Measurements from ENCODE around the gene SMIM9.

SMIM9 gene

GRCh38 chrX:154793084-154793795 is 41.2 kb downstream of the SMIM9 start:
- DNase-seq (ENCODE audit: low read depth), result no peak
- H3K4me3 ChIP-seq (ENCODE audit: control insufficient read depth, low read depth, low read length), result no peak overlapping the region
- TF ChIP-seq, protein P1, sequence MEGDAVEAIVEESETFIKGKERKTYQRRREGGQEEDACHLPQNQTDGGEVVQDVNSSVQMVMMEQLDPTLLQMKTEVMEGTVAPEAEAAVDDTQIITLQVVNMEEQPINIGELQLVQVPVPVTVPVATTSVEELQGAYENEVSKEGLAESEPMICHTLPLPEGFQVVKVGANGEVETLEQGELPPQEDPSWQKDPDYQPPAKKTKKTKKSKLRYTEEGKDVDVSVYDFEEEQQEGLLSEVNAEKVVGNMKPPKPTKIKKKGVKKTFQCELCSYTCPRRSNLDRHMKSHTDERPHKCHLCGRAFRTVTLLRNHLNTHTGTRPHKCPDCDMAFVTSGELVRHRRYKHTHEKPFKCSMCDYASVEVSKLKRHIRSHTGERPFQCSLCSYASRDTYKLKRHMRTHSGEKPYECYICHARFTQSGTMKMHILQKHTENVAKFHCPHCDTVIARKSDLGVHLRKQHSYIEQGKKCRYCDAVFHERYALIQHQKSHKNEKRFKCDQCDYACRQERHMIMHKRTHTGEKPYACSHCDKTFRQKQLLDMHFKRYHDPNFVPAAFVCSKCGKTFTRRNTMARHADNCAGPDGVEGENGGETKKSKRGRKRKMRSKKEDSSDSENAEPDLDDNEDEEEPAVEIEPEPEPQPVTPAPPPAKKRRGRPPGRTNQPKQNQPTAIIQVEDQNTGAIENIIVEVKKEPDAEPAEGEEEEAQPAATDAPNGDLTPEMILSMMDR (conservative IDR thresholded peaks at IDR 0.05; ENCODE audit: control insufficient read depth, insufficient read depth, low read depth, low read length), result no peak

DNA sequence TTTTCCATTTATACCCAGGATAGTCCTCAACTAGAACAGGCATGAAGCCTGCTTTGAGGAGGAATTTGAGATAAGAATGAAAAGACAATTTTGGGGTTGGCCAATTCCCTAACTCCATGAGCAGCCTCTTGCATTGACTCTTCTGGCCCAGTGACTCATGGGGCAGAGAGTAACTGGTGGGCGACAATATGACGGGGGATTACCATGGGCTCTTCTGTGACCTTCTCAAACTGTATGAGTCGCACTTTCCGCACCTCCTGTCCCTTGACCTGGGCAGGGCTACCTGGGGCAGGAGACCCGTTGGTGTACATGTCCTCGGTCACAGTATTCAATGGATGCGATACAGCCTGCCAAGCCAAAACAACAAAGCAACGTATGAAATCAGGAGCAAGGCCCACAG is 42.5 kb downstream of the SMIM9 start:
- no peak overlapping the region for H3K4me3 ChIP-seq (ENCODE audit: control insufficient read depth, low read depth, low read length)
- no peak for DNase-seq (ENCODE audit: low read depth)
- TF ChIP-seq, protein P1 (conservative IDR thresholded peaks at IDR 0.05; ENCODE audit: control insufficient read depth, insufficient read depth, low read depth, low read length), result no peak

DNA sequence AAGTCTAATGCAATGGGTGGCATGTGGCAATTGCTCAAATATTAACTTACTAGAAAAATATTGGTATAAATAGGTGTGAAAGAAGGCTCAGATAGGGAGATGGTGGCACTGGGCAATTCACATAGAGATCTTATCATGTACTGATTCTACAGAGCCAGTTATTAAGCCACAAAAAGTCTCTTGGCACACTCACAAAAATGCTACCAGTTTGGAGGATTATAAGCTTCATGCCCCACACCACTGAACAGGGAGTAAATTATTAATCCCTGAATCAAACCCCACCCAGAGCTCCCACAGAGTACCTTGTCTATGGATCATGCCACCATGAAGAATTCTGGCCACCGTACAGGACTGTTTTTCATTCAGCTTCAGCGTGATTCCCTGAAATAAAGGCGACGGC is 43.0 kb downstream of the SMIM9 start:
- TF ChIP-seq, protein P1 (conservative IDR thresholded peaks at IDR 0.05; ENCODE audit: control insufficient read depth, insufficient read depth, low read depth, low read length), result no peak
- H3K4me3 ChIP-seq (ENCODE audit: control insufficient read depth, low read depth, low read length), result no peak overlapping the region
- DNase-seq (ENCODE audit: low read depth), result no peak

GRCh38 chrX:154785716-154786115 is 48.7 kb downstream of the SMIM9 start:
- no peak for DNase-seq (ENCODE audit: low read depth)
- H3K4me3 ChIP-seq (ENCODE audit: control insufficient read depth, low read depth, low read length), result no peak overlapping the region
- TF ChIP-seq, protein P1 (conservative IDR thresholded peaks at IDR 0.05; ENCODE audit: control insufficient read depth, insufficient read depth, low read depth, low read length), result no peak

DNA sequence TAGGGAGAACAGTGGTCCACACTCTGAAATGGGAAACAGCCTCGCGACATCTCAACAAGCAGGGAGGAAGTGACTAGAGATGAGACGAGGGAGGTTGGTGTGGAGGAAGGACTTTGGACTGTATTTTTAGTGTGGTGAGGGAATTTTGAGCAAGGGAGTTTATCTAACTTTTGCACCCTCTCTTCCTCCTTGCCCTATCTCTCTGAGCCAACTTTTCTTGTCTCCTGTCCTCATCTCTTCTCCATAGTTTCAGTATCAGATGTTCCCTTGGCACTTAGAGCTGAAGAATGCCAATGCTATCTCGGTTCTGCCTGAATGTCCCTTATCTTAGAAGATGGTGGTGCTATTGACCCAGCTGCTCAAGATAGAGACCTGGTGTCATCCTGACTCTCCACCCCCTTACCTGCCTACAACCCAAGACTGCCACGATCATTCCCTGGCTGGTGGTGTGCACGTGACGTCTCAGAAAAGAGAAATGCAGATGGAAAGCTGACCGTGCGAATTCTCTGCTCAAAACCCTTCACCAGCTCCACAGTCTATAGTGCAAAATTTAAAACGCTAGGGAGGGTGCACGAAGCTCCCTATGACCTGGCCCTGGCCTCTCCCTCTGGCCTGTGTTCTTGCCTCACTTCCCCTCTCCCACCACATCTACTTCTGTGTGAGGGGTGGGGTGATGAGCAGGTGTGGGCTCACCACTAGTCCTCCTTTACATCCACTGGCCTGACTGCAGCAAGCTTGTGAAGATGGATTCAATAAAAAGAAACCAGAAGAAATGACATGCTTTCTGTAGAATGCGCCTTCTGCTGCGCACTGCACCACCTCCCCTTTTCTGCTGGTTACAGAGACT is 50.1 kb downstream of the SMIM9 start:
- TF ChIP-seq, protein P1 (conservative IDR thresholded peaks at IDR 0.05; ENCODE audit: control insufficient read depth, insufficient read depth, low read depth, low read length), result no peak
- DNase-seq (ENCODE audit: low read depth), result no peak
- no peak overlapping the region for H3K4me3 ChIP-seq (ENCODE audit: control insufficient read depth, low read depth, low read length)

GRCh38 chrX:154780968-154781367 is 53.5 kb downstream of the SMIM9 start:
- H3K4me3 ChIP-seq (ENCODE audit: control insufficient read depth, low read depth, low read length), result no peak overlapping the region
- TF ChIP-seq, protein P1 (conservative IDR thresholded peaks at IDR 0.05; ENCODE audit: control insufficient read depth, insufficient read depth, low read depth, low read length), result no peak
- no peak for DNase-seq (ENCODE audit: low read depth)

Data from fibroblast of mammary gland (primary cell).